ENCODE data around the gene LPIN1. TPM values are rescaled to one million over a fixed set of nuclear protein-coding genes. Genes with fewer than 3 reads are reported as not detected.

The LPIN1 gene
- total and polyA plus RNA-seq, 4 donors, result 4.4 to 54.0 (median 23.0) TPM

DNA sequence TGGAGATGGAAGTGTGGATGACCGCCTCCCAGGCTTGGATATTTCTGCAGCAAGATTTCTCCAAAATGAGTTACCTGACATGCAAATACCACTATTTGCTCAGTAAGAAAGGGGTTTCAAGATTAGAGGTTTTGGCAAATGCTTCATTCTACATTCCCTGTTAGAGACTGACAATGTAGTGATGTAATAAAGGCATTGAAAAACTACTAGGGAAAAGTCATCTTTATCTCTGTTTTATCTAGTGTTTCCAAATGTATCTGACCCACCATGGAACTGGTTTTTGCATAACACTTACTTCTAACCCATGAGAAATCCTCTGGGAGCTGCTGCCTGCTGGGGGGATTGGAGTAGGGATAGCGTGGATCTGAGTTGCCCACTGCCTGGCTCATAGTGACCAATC lies 43.5 kb upstream of the LPIN1 start:
- Histone ChIP-seq H3K36me3 (ENCODE audit: control insufficient read depth in 1 of 2, insufficient read depth in 2 of 2, low read length in 1 of 2) (no peaks in the 10 kb centered on the region), H3K4me1 (ENCODE audit: control insufficient read depth in 1 of 2, insufficient read depth in 2 of 2, low read length in 2 of 2) (no peaks in the 10 kb centered on the region), H3K27ac (ENCODE audit: low read depth in 1 of 2, low read length in 2 of 2) (no peak overlapping the region), H3K27me3 (ENCODE audit: control insufficient read depth in 1 of 2, insufficient read depth in 2 of 2, low read length in 1 of 2) (no peaks in the 10 kb centered on the region), H3K9me3 (ENCODE audit: control insufficient read depth, low read length) (no peaks in the 10 kb centered on the region), H3K4me3 (ENCODE audit: low read length in 2 of 2) (no peak overlapping the region)
- ATAC-seq (ENCODE audit: low FRiP score) (no peak), DNase-seq (no peak)
- WGBS, 2 donors, result 95 to 98% methylated on average over 2 of the region's 2 CpGs
- intact Hi-C loops (cut with DNase I), result no loop called here

DNA sequence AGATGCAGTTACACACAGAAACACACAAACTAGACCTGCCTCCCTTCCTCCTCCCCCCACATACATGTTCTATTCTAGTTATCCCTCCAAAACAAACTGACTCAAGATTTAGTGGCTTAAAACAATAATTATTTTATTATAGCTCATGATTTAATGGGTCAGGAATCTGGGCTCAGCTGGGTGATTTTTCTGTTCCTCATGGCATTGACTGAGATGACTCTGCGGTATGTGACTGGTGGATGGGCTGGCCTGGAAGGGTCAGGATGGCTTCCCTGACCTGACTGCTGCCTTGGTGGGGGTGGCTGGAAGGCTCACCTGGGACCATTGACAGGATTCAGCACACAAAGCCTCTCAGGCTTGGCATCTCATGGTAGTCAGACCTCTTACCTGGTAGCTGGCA lies 42.7 kb upstream of the LPIN1 start:
- Histone ChIP-seq H3K36me3 (ENCODE audit: control insufficient read depth in 1 of 2, insufficient read depth in 2 of 2, low read length in 1 of 2) (no peaks in the 10 kb centered on the region), H3K27ac (ENCODE audit: low read depth in 1 of 2, low read length in 2 of 2) (no peak overlapping the region), H3K4me1 (ENCODE audit: control insufficient read depth in 1 of 2, insufficient read depth in 2 of 2, low read length in 2 of 2) (no peaks in the 10 kb centered on the region), H3K4me3 (ENCODE audit: low read length in 2 of 2) (no peak overlapping the region), H3K9me3 (ENCODE audit: control insufficient read depth, low read length) (no peaks in the 10 kb centered on the region), H3K27me3 (ENCODE audit: control insufficient read depth in 1 of 2, insufficient read depth in 2 of 2, low read length in 1 of 2) (no peaks in the 10 kb centered on the region)
- ATAC-seq (ENCODE audit: low FRiP score) (no peak), DNase-seq (no peak)
- intact Hi-C loops (cut with DNase I), result no loop called here
- 19 to 20% methylated on average over 1 of the region's 1 CpG for WGBS, 2 donors

DNA sequence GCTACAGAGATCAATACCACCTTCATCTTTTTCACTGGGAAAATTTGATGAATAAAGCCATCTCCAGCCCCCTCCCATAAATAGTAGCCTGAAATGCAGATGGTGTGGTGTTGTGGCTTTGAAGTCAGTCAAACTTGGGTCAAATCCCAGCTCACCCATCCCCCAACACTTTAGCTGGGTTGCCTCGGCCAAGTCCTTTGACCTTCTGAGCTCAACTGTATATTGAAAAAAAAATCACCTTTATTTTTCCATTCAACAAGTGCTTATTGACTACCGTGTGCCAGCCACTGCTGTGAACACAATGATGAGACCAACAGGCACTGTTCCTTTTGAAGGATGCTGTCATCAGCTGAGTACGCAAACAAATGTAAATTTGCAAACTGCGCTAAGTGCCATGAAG lies 41.4 kb upstream of the LPIN1 start:
- H3K9me3 ChIP-seq (ENCODE audit: control insufficient read depth, low read length), result no peaks in the 10 kb centered on the region
- H3K36me3 ChIP-seq (ENCODE audit: control insufficient read depth in 1 of 2, insufficient read depth in 2 of 2, low read length in 1 of 2), result no peaks in the 10 kb centered on the region
- intact Hi-C loops (cut with DNase I), result no loop called here
- H3K4me1 ChIP-seq (ENCODE audit: control insufficient read depth in 1 of 2, insufficient read depth in 2 of 2, low read length in 2 of 2), result peaks cover 0 to 4% of the 10 kb centered on the region in 2 donors
- ATAC-seq (ENCODE audit: low FRiP score) (no peak), DNase-seq (no peak)
- H3K4me3 ChIP-seq (ENCODE audit: low read length in 2 of 2), result no peak overlapping the region
- no peak overlapping the region for H3K27ac ChIP-seq (ENCODE audit: low read depth in 1 of 2, low read length in 2 of 2)
- H3K27me3 ChIP-seq (ENCODE audit: control insufficient read depth in 1 of 2, insufficient read depth in 2 of 2, low read length in 1 of 2), result no peaks in the 10 kb centered on the region
- WGBS, 2 donors, result 97% methylated on average over 4 of the region's 4 CpGs

GRCh38 chr2:11705711-11706110 lies 40.7 kb upstream of the LPIN1 start:
- Histone ChIP-seq H3K36me3 (ENCODE audit: control insufficient read depth in 1 of 2, insufficient read depth in 2 of 2, low read length in 1 of 2) (no peaks in the 10 kb centered on the region), H3K4me3 (ENCODE audit: low read length in 2 of 2) (no peak overlapping the region), H3K27me3 (ENCODE audit: control insufficient read depth in 1 of 2, insufficient read depth in 2 of 2, low read length in 1 of 2) (no peaks in the 10 kb centered on the region), H3K27ac (ENCODE audit: low read depth in 1 of 2, low read length in 2 of 2) (no peak overlapping the region), H3K4me1 (ENCODE audit: control insufficient read depth in 1 of 2, insufficient read depth in 2 of 2, low read length in 2 of 2) (peaks cover 0 to 4% of the 10 kb centered on the region in 2 donors), H3K9me3 (ENCODE audit: control insufficient read depth, low read length) (no peaks in the 10 kb centered on the region)
- no peak for ATAC-seq (ENCODE audit: low FRiP score)
- intact Hi-C loops (cut with DNase I), result no loop called here
- WGBS, 2 donors, result 98 to 99% methylated on average over 3 of the region's 3 CpGs
- DNase-seq, result no peak

- DNase-seq, result no peak
- intact Hi-C loops (cut with DNase I), result no loop called here
- Histone ChIP-seq H3K4me1 (ENCODE audit: control insufficient read depth in 1 of 2, insufficient read depth in 2 of 2, low read length in 2 of 2) (peaks cover 2 to 4% of the 10 kb centered on the region in 2 donors), H3K27ac (ENCODE audit: low read depth in 1 of 2, low read length in 2 of 2) (no peak overlapping the region), H3K4me3 (ENCODE audit: low read length in 2 of 2) (no peak overlapping the region), H3K27me3 (ENCODE audit: control insufficient read depth in 1 of 2, insufficient read depth in 2 of 2, low read length in 1 of 2) (no peaks in the 10 kb centered on the region), H3K9me3 (ENCODE audit: control insufficient read depth, low read length) (no peaks in the 10 kb centered on the region), H3K36me3 (ENCODE audit: control insufficient read depth in 1 of 2, insufficient read depth in 2 of 2, low read length in 1 of 2) (no peaks in the 10 kb centered on the region)
- WGBS, 2 donors, result 95 to 98% methylated on average over 3 of the region's 3 CpGs
- no peak for ATAC-seq (ENCODE audit: low FRiP score)
Measured at GRCh38 chr2:11708106-11708505, 38.3 kb upstream of the LPIN1 start.

DNA sequence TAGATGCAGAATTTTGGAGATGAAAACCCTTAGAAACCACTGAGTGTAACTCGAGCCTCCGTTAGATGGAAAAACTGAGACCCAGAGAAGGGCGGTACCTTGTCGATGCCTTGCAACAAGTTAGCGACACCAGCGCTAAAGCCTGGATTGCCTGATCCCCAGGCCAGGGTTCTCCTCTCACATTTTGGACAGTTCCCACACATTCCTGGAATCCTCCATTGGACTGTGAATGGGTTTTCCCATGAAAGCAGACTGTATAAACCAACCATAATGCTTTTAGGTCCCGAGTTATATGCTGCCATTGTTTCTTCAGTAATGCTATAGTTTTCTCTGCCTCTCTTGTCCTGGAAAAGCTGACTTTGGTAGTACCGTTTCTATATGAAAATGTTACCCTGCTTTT lies 37.1 kb upstream of the LPIN1 start:
- Histone ChIP-seq H3K27me3 (ENCODE audit: control insufficient read depth in 1 of 2, insufficient read depth in 2 of 2, low read length in 1 of 2) (no peaks in the 10 kb centered on the region), H3K27ac (ENCODE audit: low read depth in 1 of 2, low read length in 2 of 2) (no peak overlapping the region), H3K9me3 (ENCODE audit: control insufficient read depth, low read length) (no peaks in the 10 kb centered on the region), H3K36me3 (ENCODE audit: control insufficient read depth in 1 of 2, insufficient read depth in 2 of 2, low read length in 1 of 2) (no peaks in the 10 kb centered on the region), H3K4me1 (ENCODE audit: control insufficient read depth in 1 of 2, insufficient read depth in 2 of 2, low read length in 2 of 2) (peaks cover 2 to 4% of the 10 kb centered on the region in 2 donors), H3K4me3 (ENCODE audit: low read length in 2 of 2) (no peak overlapping the region)
- intact Hi-C loops (cut with DNase I), result no loop called here
- no peak for DNase-seq
- WGBS, 2 donors, result 92 to 96% methylated on average over 8 of the region's 8 CpGs
- ATAC-seq (ENCODE audit: low FRiP score), result no peak

DNA sequence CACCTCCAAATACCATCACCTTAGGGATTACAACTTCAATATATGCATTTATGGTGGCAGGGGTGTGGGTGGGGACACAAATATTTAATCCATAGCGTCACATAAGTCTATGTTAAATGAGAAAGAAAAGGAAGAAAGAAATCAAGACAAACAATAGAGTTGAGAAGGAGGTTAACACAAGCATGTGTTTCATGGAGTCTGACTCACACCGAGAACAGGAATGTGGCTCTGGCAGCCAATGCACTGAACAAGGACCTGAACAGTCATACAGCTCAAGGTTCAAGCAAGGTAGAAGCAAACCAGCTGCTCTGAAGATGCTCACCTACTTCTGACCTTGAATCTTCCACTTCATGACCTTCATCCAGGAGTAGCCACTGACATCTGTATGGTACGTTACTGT lies 36.2 kb upstream of the LPIN1 start:
- WGBS, 2 donors, result 7 to 8% methylated on average over 3 of the region's 3 CpGs
- H3K4me1 ChIP-seq (ENCODE audit: control insufficient read depth in 1 of 2, insufficient read depth in 2 of 2, low read length in 2 of 2), result peaks cover 2 to 4% of the 10 kb centered on the region in 2 donors
- ATAC-seq (ENCODE audit: low FRiP score) (peak; percentile 72), DNase-seq (peak in 1 of 2 donors; percentile 72)
- no peaks in the 10 kb centered on the region for H3K9me3 ChIP-seq (ENCODE audit: control insufficient read depth, low read length)
- H3K36me3 ChIP-seq (ENCODE audit: control insufficient read depth in 1 of 2, insufficient read depth in 2 of 2, low read length in 1 of 2), result no peaks in the 10 kb centered on the region
- no peaks in the 10 kb centered on the region for H3K27me3 ChIP-seq (ENCODE audit: control insufficient read depth in 1 of 2, insufficient read depth in 2 of 2, low read length in 1 of 2)
- intact Hi-C loops (cut with DNase I), result loop anchor here in 1 of 2 donors (5.0 kb wide), 1 partner anchor 37 kb away; the partner anchor contains the start of gene LPIN1
- no peak overlapping the region for H3K27ac ChIP-seq (ENCODE audit: low read depth in 1 of 2, low read length in 2 of 2)
- H3K4me3 ChIP-seq (ENCODE audit: low read length in 2 of 2), result no peak overlapping the region

DNA sequence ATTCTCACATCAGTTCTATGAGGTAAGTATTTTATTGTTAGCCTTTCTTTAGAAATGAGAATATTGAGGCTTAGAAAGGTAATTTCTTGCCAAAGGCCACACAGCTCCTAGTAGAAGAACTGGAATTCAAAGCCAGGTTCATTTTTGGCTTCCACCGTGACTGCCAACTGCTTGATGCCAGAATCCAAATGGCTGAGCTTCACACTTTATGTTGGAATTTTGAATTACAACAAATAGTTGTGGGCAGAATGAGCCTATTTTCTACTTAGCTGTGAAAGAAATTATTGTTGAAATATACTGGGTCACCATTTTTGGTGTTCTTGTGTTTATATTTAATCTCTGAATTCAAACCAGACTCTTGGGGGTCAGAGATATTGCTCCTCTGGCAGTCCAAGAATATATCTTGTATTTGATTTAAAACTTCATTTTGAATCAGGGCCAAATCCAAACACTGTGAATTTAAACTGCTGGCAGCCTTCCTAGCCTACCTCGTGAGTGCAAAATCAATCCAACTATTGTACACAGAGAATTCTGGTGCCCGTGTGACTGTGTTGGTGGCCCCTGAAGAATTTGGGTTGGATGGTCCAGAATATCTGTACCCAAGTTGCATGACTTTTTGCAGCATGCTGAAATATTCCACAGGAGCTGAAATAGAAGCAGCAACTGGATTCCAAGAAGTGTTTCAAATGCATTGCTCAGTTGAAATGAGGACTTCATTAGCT lies 35.6 kb upstream of the LPIN1 start:
- Histone ChIP-seq H3K4me3 (ENCODE audit: low read length in 2 of 2) (no peak overlapping the region), H3K27me3 (ENCODE audit: control insufficient read depth in 1 of 2, insufficient read depth in 2 of 2, low read length in 1 of 2) (no peaks in the 10 kb centered on the region), H3K4me1 (ENCODE audit: control insufficient read depth in 1 of 2, insufficient read depth in 2 of 2, low read length in 2 of 2) (peaks cover 2 to 4% of the 10 kb centered on the region in 2 donors), H3K27ac (ENCODE audit: low read depth in 1 of 2, low read length in 2 of 2) (no peak overlapping the region), H3K36me3 (ENCODE audit: control insufficient read depth in 1 of 2, insufficient read depth in 2 of 2, low read length in 1 of 2) (no peaks in the 10 kb centered on the region), H3K9me3 (ENCODE audit: control insufficient read depth, low read length) (no peaks in the 10 kb centered on the region)
- intact Hi-C loops (cut with DNase I), result loop anchor here in 1 of 2 donors (5.0 kb wide), 1 partner anchor 37 kb away; the partner anchor contains the start of gene LPIN1
- 2 to 3% methylated on average over 3 of the region's 3 CpGs for WGBS, 2 donors
- DNase-seq, result no peak
- ATAC-seq (ENCODE audit: low FRiP score), result peak; percentile 17

DNA sequence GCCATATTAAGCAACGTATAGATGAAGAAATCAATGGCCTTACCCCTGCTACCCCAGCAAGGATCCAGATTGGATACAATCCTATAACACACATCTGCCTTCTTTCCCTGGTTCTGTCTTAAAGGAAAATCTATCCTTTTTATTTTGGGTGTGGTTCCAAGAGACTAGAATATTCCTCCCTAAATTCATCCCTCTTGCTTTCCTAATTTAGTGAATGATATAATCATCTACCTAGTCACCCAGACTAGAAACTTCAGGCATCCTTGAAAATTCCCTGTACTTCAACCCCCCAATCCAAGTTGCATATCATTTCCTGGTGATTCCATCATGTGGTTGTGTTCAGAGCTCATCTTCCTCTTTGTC lies 35.1 kb upstream of the LPIN1 start:
- intact Hi-C loops (cut with DNase I), result loop anchor here in 1 of 2 donors (5.0 kb wide), 1 partner anchor 36 kb away; the partner anchor contains the start of gene LPIN1
- peak overlapping the region in 1 of 2 donors; percentile 41 for H3K27ac ChIP-seq (ENCODE audit: low read depth in 1 of 2, low read length in 2 of 2)
- 34 to 36% methylated on average over 1 of the region's 1 CpG for WGBS, 2 donors

More for the DNA sequence above, 35.1 kb upstream of the LPIN1 start:
- Histone ChIP-seq H3K9me3 (ENCODE audit: control insufficient read depth, low read length) (no peaks in the 10 kb centered on the region), H3K27me3 (ENCODE audit: control insufficient read depth in 1 of 2, insufficient read depth in 2 of 2, low read length in 1 of 2) (no peaks in the 10 kb centered on the region), H3K36me3 (ENCODE audit: control insufficient read depth in 1 of 2, insufficient read depth in 2 of 2, low read length in 1 of 2) (no peaks in the 10 kb centered on the region), H3K4me1 (ENCODE audit: control insufficient read depth in 1 of 2, insufficient read depth in 2 of 2, low read length in 2 of 2) (peaks cover 2 to 4% of the 10 kb centered on the region in 2 donors), H3K4me3 (ENCODE audit: low read length in 2 of 2) (no peak overlapping the region)
- DNase-seq (no peak), ATAC-seq (ENCODE audit: low FRiP score) (no peak)
